Trophoblast cell (in vitro differentiated cells and primary cell): ENCODE data around the gene PXN.
A peak's percentile ranks its signal among the peaks of the same experiment; 100 is the strongest.
"Not testable (repeated sequence)": the region's sequence is repeated elsewhere in the genome, so short reads cannot be mapped to it uniquely, and the experiment has no call there.

Experiments
- DNase-seq, 2 donors: peaks; one replicate each; pipeline ENCODE4 v3.0.0-alpha.2; 2016
- H2AFZ ChIP-seq: 2 replicates; pipeline ENCODE4 v1.6.1; 2013; ENCODE audit warnings: low read length, moderate library complexity, mild to moderate bottlenecking; ENCODE audit not compliant: insufficient read depth, poor library complexity
- H2AK5ac ChIP-seq: 2 replicates; pipeline ENCODE4 v1.6.1; 2013; ENCODE audit warnings: mild to moderate bottlenecking, low read length
- H2BK120ac ChIP-seq: 2 replicates; pipeline ENCODE4 v1.6.1; 2013; ENCODE audit warnings: low read length, mild to moderate bottlenecking, moderate library complexity; ENCODE audit not compliant: insufficient read depth, poor library complexity
- H2BK12ac ChIP-seq: 2 replicates; pipeline ENCODE4 v1.6.1; 2013; ENCODE audit warnings: mild to moderate bottlenecking, low read length, moderate library complexity
- H2BK5ac ChIP-seq: 2 replicates; pipeline ENCODE4 v1.6.1; 2013; ENCODE audit warnings: low read length, low read depth, moderate library complexity, mild to moderate bottlenecking; ENCODE audit not compliant: poor library complexity
- H3K14ac ChIP-seq: 2 replicates; pipeline ENCODE4 v1.6.1; 2013; ENCODE audit warnings: mild to moderate bottlenecking, low read length
- H3K18ac ChIP-seq: 2 replicates; pipeline ENCODE4 v1.6.1; 2013; ENCODE audit warnings: mild to moderate bottlenecking, low read length
- H3K23ac ChIP-seq: 2 replicates; pipeline ENCODE4 v1.6.1; 2013; ENCODE audit warnings: low read length
- H3K27ac ChIP-seq: 2 replicates; pipeline ENCODE4 v1.5.1; 2013; ENCODE audit warnings: low read depth, mild to moderate bottlenecking, inconsistent platforms, low read length, moderate library complexity
- H3K27me3 ChIP-seq: 2 replicates; pipeline ENCODE4 v1.6.1; 2013; ENCODE audit warnings: inconsistent platforms, mild to moderate bottlenecking, low read length, moderate library complexity; ENCODE audit not compliant: insufficient read depth
- H3K36me3 ChIP-seq, 2 experiments: 1 replicate in 1 of 2; 2 replicates in 1 of 2; pipeline ENCODE4 v1.6.1; 2013; ENCODE audit warnings: low read length in 2 of 2, mild to moderate bottlenecking in 2 of 2, moderate library complexity in 1 of 2; ENCODE audit not compliant: insufficient read depth in 2 of 2, control insufficient read depth in 1 of 2
- H3K4ac ChIP-seq: 2 replicates; pipeline ENCODE4 v1.6.1; 2013; ENCODE audit warnings: low read depth, mild to moderate bottlenecking, low read length, moderate library complexity
- H3K4me1 ChIP-seq, 2 experiments: 1 replicate in 1 of 2; 2 replicates in 1 of 2; pipeline ENCODE4 v1.6.1; 2013; ENCODE audit warnings: low read length in 2 of 2, mild to moderate bottlenecking in 2 of 2, moderate library complexity in 1 of 2; ENCODE audit not compliant: insufficient read depth in 2 of 2, control insufficient read depth in 1 of 2
- H3K4me2 ChIP-seq: 2 replicates; pipeline ENCODE4 v1.6.1; 2013; ENCODE audit warnings: inconsistent platforms, mild to moderate bottlenecking, low read length, moderate library complexity
- H3K4me3 ChIP-seq: 2 replicates; pipeline ENCODE4 v1.5.1; 2013; ENCODE audit warnings: mild to moderate bottlenecking, low read depth, low read length, inconsistent platforms
- H3K79me1 ChIP-seq: one replicate; pipeline ENCODE4 v1.6.1; 2013; ENCODE audit warnings: low read length
- H3K79me2 ChIP-seq: 2 replicates; pipeline ENCODE4 v1.6.1; 2013; ENCODE audit warnings: low read length, mild to moderate bottlenecking; ENCODE audit not compliant: control insufficient read depth, insufficient read depth, poor library complexity
- H3K9ac ChIP-seq: 2 replicates; pipeline ENCODE4 v1.6.1; 2013; ENCODE audit warnings: mild to moderate bottlenecking, low read length
- H3K9me3 ChIP-seq: 2 replicates; pipeline ENCODE4 v1.6.1; 2013; ENCODE audit warnings: low read depth, mild to moderate bottlenecking, control low read depth, inconsistent platforms, low read length; ENCODE audit not compliant: insufficient read depth
- H4K12ac ChIP-seq: 2 replicates; pipeline ENCODE4 v1.6.1; 2013; ENCODE audit warnings: low read depth, mild to moderate bottlenecking, low read length, moderate library complexity
- H4K8ac ChIP-seq: 2 replicates; pipeline ENCODE4 v1.6.1; 2013; ENCODE audit warnings: low read depth, mild to moderate bottlenecking, low read length, moderate library complexity
- H4K91ac ChIP-seq: one replicate; pipeline ENCODE4 v1.6.1; 2013; ENCODE audit warnings: low read depth, mild to moderate bottlenecking, low read length, moderate library complexity
- WGBS: extraction: QIAGEN DNeasy Blood & Tissue Kit; methylation state at CpG from one replicate; pipeline ENCODE4 v1.1.7; 2013; ENCODE audit warnings: missing lambda C conversion rate; ENCODE audit not compliant: insufficient read length, insufficient coverage; ENCODE audit errors: extremely low coverage; 5-methylcytosine and 5-hydroxymethylcytosine counted together

The PXN gene

GRCh38 chr12:120246705-120247104 lies 18.8 kb downstream of the PXN start:
- not testable (repeated sequence) for H3K79me1 ChIP-seq, H3K27me3 ChIP-seq, H2AK5ac ChIP-seq, H3K23ac ChIP-seq, H3K4ac ChIP-seq, H3K36me3 ChIP-seq, H2BK12ac ChIP-seq, H3K14ac ChIP-seq, H2BK120ac ChIP-seq, H3K4me2 ChIP-seq, H3K27ac ChIP-seq, H2AFZ ChIP-seq, H2BK5ac ChIP-seq, H4K12ac ChIP-seq, H3K18ac ChIP-seq, H3K9me3 ChIP-seq, H3K9ac ChIP-seq, H4K8ac ChIP-seq, H4K91ac ChIP-seq, H3K4me3 ChIP-seq
- peaks cover 34 to 43% of the 10 kb centered on the region in 2 experiments for H3K4me1 ChIP-seq
- peaks cover 24% of the 10 kb centered on the region for H3K79me2 ChIP-seq
- peak; percentile 54 to 83 for DNase-seq
- WGBS = no CpG with 5 or more reads among the region's 5 CpGs

GRCh38 chr12:120242971-120243699 lies 22.4 kb downstream of the PXN start:
- Histone ChIP-seq H4K8ac (no peak overlapping the region), H2BK120ac (no peak overlapping the region), H4K91ac (no peak overlapping the region), H3K4me3 (no peak overlapping the region), H3K27ac (no peak overlapping the region), H2AK5ac (no peak overlapping the region), H2BK5ac (no peak overlapping the region), H3K18ac (no peak overlapping the region), H2AFZ (no peak overlapping the region), H3K9me3 (no peaks in the 10 kb centered on the region), H3K27me3 (no peaks in the 10 kb centered on the region), H3K9ac (no peak overlapping the region), H3K4ac (peak overlapping the region; percentile 58), H3K14ac (no peak overlapping the region), H3K4me1 (peaks cover 21 to 36% of the 10 kb centered on the region in 2 experiments), H3K79me1 (peaks cover 2% of the 10 kb centered on the region), H3K36me3 (peaks cover 6 to 10% of the 10 kb centered on the region in 2 experiments), H4K12ac (no peak overlapping the region), H3K79me2 (peaks cover 32% of the 10 kb centered on the region), H3K23ac (no peak overlapping the region), H3K4me2 (no peak overlapping the region), H2BK12ac (no peak overlapping the region)
- WGBS = no CpG with 5 or more reads among the region's 8 CpGs
- DNase-seq = peak in 1 of 2 donors; percentile 36

- no peak overlapping the region for H3K27ac ChIP-seq
- H4K91ac ChIP-seq = no peak overlapping the region
- no peak overlapping the region for H3K23ac ChIP-seq
- no peaks in the 10 kb centered on the region for H3K27me3 ChIP-seq
- peaks cover 36% of the 10 kb centered on the region for H3K79me2 ChIP-seq
- no peak overlapping the region for H3K18ac ChIP-seq
- no peak overlapping the region for H3K14ac ChIP-seq
- H3K4me2 ChIP-seq = no peak overlapping the region
- H3K9me3 ChIP-seq = peaks cover 2% of the 10 kb centered on the region
- H2AK5ac ChIP-seq = no peak overlapping the region
- H2BK5ac ChIP-seq = no peak overlapping the region
- no peak overlapping the region for H4K12ac ChIP-seq
- peak overlapping the region; percentile 25 for H3K4ac ChIP-seq
- no peak overlapping the region for H2BK120ac ChIP-seq
- peaks cover 6 to 11% of the 10 kb centered on the region in 2 experiments for H3K36me3 ChIP-seq
- no peak overlapping the region for H4K8ac ChIP-seq
- H3K9ac ChIP-seq = no peak overlapping the region
- no peak for DNase-seq
- WGBS = no CpG with 5 or more reads among the region's 9 CpGs
- no peak overlapping the region for H3K4me3 ChIP-seq
- H2BK12ac ChIP-seq = no peak overlapping the region
- peaks cover 21 to 33% of the 10 kb centered on the region in 2 experiments for H3K4me1 ChIP-seq
- no peak overlapping the region for H2AFZ ChIP-seq
- H3K79me1 ChIP-seq = peaks cover 2% of the 10 kb centered on the region
Observed at GRCh38 chr12:120242275-120242799, 23.2 kb downstream of the PXN start.

- H4K12ac ChIP-seq = no peak overlapping the region
- H4K8ac ChIP-seq = no peak overlapping the region
- no peaks in the 10 kb centered on the region for H3K79me1 ChIP-seq
- no peak overlapping the region for H4K91ac ChIP-seq
- no peak overlapping the region for H3K23ac ChIP-seq
- no CpG with 5 or more reads among the region's 9 CpGs for WGBS
- H3K27ac ChIP-seq = no peak overlapping the region
- no peak overlapping the region for H3K9ac ChIP-seq
- H3K27me3 ChIP-seq = no peaks in the 10 kb centered on the region
- H3K4me2 ChIP-seq = no peak overlapping the region
- peaks cover 36% of the 10 kb centered on the region for H3K79me2 ChIP-seq
- peaks cover 19 to 30% of the 10 kb centered on the region in 2 experiments for H3K4me1 ChIP-seq
- H3K14ac ChIP-seq = no peak overlapping the region
- DNase-seq = no peak
- no peak overlapping the region for H2BK120ac ChIP-seq
- no peak overlapping the region for H3K18ac ChIP-seq
- H2BK5ac ChIP-seq = no peak overlapping the region
- H2AK5ac ChIP-seq = no peak overlapping the region
- peak overlapping the region; percentile 81 for H3K4ac ChIP-seq
- H2AFZ ChIP-seq = no peak overlapping the region
- peaks cover 2% of the 10 kb centered on the region for H3K9me3 ChIP-seq
- no peak overlapping the region for H2BK12ac ChIP-seq
- H3K4me3 ChIP-seq = no peak overlapping the region
- peaks cover 6 to 11% of the 10 kb centered on the region in 2 experiments for H3K36me3 ChIP-seq
Observed at GRCh38 chr12:120241561-120242274, 23.8 kb downstream of the PXN start.
